ENCODE data around the gene UCP3. TPM values are rescaled to one million over a fixed set of nuclear protein-coding genes. Genes with fewer than 3 reads are reported as not detected.

The UCP3 gene
- total RNA-seq, 1 donor from 2014 or later, result 0.28 TPM

DNA sequence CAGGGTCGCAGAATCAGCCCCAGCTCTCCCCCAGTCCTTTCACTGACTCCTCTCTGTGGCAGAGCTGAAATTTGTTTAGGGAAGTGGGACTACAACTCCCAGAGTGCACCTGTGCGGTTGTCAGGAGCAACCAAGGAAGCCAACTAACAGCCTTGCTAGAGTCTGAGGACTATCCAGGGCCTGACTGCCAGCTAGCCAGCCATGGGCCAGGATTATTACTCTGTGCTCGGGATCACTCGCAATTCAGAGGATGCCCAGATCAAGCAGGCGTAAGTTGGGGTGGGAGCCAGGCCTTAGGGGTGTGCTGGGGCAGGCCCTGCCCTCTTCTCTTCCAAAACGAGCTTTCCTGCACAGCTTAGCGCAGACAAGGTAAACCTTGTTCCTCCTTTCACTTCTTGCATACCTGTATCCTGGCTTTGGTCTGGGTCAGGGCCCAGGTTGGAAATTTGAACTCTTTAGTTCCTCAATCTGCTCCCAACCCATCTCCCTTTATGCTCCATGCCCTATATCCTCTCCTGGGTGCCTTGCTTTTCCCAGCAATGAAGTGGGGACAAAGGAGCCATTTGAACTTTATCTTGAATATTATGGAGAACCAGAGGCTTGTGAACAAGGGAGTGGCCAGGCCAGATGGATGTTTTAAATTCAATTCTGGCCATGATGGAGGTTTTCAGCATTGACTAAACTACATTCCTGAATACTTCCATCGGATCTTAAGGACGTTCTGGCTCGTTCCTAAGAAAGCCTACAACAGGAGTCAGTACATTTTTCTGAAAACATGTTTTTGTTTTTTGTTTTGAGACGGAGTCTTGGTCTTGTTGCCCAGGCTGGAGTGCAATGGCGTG lies 57.8 kb downstream of the UCP3 start, which contains the start of gene DNAJB13:
Gene DNAJB13 (plus strand): TSS at position 158 of the 842 bp plus-strand sequence. CDS start 44 bp downstream, at position 202.
- peak; percentile 87 for ATAC-seq

Other genes with a start within 250 kb of the UCP3 start
- gene RAB6A, start 248.0 kb downstream of the UCP3 start, total RNA-seq, result 137 TPM
- 25.8 TPM for gene MRPL48, start 221.2 kb downstream of the UCP3 start, total RNA-seq
- gene COA4, start 132.2 kb downstream of the UCP3 start, total RNA-seq, result 46.8 TPM
- gene PAAF1, start 132.1 kb downstream of the UCP3 start, total RNA-seq, result 9.8 TPM
- not detected for gene DNAJB13, start 58.1 kb downstream of the UCP3 start, total RNA-seq
- 5.3 TPM for gene UCP2, start 26.2 kb downstream of the UCP3 start, total RNA-seq
- 12.4 TPM for gene C2CD3, start 161.9 kb upstream of the UCP3 start, total RNA-seq
- gene PPME1, start 162.2 kb upstream of the UCP3 start, total RNA-seq, result 38.7 TPM

All from esophagus mucosa (tissue), 1 donor.